ENCODE measurements around the gene WDR45.

DNA sequence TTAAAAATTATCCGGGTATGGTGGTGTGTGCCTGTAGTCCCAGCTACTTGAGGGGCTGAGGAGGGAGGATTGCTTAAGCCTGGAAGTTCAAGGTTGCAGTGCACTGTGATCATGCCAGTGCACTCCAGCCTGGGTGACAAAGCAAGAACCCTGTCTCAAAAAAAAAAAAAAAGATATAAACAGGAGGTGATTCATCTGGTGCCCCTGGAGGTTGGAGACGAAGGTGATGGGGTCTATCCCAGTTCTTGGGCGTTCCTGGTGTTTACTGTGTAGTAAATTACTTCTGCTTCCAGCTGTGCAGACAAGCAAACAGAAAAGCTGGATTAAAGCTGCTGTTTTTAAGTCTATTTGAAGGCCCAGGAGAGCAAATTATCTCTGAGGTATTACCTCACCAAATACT lies 23.9 kb upstream of the WDR45 start:
- TF ChIP-seq, protein P1, sequence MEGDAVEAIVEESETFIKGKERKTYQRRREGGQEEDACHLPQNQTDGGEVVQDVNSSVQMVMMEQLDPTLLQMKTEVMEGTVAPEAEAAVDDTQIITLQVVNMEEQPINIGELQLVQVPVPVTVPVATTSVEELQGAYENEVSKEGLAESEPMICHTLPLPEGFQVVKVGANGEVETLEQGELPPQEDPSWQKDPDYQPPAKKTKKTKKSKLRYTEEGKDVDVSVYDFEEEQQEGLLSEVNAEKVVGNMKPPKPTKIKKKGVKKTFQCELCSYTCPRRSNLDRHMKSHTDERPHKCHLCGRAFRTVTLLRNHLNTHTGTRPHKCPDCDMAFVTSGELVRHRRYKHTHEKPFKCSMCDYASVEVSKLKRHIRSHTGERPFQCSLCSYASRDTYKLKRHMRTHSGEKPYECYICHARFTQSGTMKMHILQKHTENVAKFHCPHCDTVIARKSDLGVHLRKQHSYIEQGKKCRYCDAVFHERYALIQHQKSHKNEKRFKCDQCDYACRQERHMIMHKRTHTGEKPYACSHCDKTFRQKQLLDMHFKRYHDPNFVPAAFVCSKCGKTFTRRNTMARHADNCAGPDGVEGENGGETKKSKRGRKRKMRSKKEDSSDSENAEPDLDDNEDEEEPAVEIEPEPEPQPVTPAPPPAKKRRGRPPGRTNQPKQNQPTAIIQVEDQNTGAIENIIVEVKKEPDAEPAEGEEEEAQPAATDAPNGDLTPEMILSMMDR (IDR thresholded peaks at IDR 0.05), result no peak
- TF ChIP-seq POLR2A (IDR thresholded peaks at IDR 0.05), result no peak

All from uterus (tissue), 2 donors.